ENCODE measurements around the gene CTRL.

Gene CTRL

DNA sequence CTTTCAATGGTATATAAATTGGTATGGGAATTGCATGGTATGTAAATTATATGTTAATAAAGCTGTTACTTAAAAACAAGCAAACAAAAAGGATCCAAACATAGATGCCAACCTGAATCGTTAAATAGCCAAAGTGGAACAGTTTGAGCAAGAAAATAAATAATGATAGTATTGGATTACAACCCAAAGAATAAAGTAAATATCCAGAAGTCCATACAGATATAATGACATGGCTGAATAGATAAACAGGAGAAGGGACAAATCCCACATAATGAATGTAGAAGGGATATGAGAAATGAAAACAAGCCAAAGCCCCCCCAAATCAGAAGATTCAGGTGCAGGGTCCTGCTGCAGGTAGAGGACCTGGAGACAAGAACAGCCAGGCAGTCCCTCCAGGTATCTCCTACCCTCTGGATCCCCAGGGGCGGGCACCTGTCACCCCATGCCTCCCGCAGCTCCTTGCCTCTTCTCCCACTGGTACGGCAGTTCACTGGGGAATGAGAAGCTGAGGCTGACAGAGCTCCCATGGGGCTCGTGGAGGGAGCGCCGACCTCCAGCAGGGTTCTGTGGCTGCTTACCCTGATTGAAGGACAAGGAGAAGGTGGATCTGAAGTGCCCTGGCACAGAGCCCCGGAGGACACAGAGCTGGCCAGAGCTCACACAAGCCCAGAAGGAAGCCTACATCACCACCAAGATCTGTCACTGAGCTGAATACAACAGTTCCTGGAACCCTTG lies 22.1 kb upstream of the CTRL start:
- no peak for TF ChIP-seq EGR1 (IDR thresholded peaks at IDR 0.05)
- TF ChIP-seq, protein P1, sequence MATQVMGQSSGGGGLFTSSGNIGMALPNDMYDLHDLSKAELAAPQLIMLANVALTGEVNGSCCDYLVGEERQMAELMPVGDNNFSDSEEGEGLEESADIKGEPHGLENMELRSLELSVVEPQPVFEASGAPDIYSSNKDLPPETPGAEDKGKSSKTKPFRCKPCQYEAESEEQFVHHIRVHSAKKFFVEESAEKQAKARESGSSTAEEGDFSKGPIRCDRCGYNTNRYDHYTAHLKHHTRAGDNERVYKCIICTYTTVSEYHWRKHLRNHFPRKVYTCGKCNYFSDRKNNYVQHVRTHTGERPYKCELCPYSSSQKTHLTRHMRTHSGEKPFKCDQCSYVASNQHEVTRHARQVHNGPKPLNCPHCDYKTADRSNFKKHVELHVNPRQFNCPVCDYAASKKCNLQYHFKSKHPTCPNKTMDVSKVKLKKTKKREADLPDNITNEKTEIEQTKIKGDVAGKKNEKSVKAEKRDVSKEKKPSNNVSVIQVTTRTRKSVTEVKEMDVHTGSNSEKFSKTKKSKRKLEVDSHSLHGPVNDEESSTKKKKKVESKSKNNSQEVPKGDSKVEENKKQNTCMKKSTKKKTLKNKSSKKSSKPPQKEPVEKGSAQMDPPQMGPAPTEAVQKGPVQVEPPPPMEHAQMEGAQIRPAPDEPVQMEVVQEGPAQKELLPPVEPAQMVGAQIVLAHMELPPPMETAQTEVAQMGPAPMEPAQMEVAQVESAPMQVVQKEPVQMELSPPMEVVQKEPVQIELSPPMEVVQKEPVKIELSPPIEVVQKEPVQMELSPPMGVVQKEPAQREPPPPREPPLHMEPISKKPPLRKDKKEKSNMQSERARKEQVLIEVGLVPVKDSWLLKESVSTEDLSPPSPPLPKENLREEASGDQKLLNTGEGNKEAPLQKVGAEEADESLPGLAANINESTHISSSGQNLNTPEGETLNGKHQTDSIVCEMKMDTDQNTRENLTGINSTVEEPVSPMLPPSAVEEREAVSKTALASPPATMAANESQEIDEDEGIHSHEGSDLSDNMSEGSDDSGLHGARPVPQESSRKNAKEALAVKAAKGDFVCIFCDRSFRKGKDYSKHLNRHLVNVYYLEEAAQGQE (IDR thresholded peaks at IDR 0.05; ENCODE audit: low read depth): no peak
- TF ChIP-seq, protein P2, sequence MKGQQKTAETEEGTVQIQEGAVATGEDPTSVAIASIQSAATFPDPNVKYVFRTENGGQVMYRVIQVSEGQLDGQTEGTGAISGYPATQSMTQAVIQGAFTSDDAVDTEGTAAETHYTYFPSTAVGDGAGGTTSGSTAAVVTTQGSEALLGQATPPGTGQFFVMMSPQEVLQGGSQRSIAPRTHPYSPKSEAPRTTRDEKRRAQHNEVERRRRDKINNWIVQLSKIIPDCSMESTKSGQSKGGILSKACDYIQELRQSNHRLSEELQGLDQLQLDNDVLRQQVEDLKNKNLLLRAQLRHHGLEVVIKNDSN (IDR thresholded peaks at IDR 0.05): no peak
- no peak for TF ChIP-seq TAF1 (IDR thresholded peaks at IDR 0.05; ENCODE audit: low read depth)
- TF ChIP-seq ZBTB7A (IDR thresholded peaks at IDR 0.05; ENCODE audit: low read depth): no peak
- TF ChIP-seq NFIC (IDR thresholded peaks at IDR 0.05): no peak
- no peak for TF ChIP-seq RAD21 (IDR thresholded peaks at IDR 0.05; ENCODE audit: low read depth)
- TF ChIP-seq CEBPB (IDR thresholded peaks at IDR 0.05): no peak
- TF ChIP-seq, protein P3, sequence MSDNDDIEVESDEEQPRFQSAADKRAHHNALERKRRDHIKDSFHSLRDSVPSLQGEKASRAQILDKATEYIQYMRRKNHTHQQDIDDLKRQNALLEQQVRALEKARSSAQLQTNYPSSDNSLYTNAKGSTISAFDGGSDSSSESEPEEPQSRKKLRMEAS (IDR thresholded peaks at IDR 0.05): no peak
- TF ChIP-seq EP300 (IDR thresholded peaks at IDR 0.05; ENCODE audit: borderline replicate concordance): no peak
- no peak for TF ChIP-seq FOXM1 (IDR thresholded peaks at IDR 0.05; ENCODE audit: borderline replicate concordance, low read depth)
- TF ChIP-seq YY1 (IDR thresholded peaks at IDR 0.05; ENCODE audit: low read depth): no peak
- TF ChIP-seq TEAD4 (IDR thresholded peaks at IDR 0.05): no peak
- TF ChIP-seq CREB1 (IDR thresholded peaks at IDR 0.05; ENCODE audit: low read depth): no peak
- TF ChIP-seq TCF12 (IDR thresholded peaks at IDR 0.05; ENCODE audit: low read depth): no peak

DNA sequence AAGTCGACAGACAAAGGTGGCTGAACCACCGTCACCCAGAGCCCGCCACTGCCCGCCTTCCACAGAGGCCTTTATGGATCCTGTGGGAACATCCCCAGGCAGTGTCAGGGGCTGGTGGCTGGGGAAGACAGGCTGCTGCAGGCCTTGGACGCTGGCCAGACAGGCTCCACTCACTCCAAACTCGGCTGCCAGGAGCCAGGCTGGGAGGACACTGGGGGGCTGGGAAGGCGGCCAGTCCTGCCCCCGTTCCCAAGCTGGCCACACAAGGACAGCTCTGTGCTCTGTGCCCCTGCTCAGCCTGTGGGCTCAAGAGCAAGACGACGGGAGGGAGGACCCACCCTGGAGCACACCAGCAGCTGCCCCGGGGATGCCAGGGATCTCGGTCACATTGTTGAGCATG lies 19.8 kb upstream of the CTRL start:
- no peak for TF ChIP-seq ZBTB7A (IDR thresholded peaks at IDR 0.05; ENCODE audit: low read depth)
- TF ChIP-seq NFIC (IDR thresholded peaks at IDR 0.05): no peak
- TF ChIP-seq CEBPB (IDR thresholded peaks at IDR 0.05): no peak
- TF ChIP-seq, protein P2 (IDR thresholded peaks at IDR 0.05): no peak

DNA sequence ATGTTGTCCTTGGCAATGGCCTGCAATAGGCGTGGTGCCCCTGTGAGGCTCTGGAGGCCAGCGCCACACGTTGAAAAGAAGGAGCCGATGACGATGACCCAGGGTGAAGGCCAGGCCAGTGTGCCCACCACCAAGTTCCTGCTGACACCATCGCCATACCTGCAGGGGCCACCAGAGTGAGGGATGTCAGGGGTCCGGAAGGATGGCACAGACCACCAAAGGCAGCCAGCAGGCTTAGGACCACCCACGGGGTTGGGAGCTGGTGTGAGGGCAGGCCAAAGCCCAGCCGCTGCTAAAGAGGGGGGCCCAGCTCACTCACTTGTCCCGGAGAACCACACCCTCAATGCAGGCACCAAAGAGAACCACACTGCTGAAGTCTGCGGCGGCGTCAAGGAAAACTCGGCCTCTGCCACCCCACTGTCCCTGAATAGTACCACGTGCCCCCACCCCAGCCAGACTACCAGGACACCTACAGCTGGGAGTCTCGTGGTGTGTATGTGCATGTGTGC lies 18.7 kb upstream of the CTRL start:
- TF ChIP-seq NFIC (IDR thresholded peaks at IDR 0.05): no peak
- no peak for TF ChIP-seq EP300 (IDR thresholded peaks at IDR 0.05; ENCODE audit: borderline replicate concordance)
- TF ChIP-seq TAF1 (IDR thresholded peaks at IDR 0.05; ENCODE audit: low read depth): no peak
- TF ChIP-seq, protein P2 (IDR thresholded peaks at IDR 0.05): no peak
- TF ChIP-seq CEBPB (IDR thresholded peaks at IDR 0.05): no peak

DNA sequence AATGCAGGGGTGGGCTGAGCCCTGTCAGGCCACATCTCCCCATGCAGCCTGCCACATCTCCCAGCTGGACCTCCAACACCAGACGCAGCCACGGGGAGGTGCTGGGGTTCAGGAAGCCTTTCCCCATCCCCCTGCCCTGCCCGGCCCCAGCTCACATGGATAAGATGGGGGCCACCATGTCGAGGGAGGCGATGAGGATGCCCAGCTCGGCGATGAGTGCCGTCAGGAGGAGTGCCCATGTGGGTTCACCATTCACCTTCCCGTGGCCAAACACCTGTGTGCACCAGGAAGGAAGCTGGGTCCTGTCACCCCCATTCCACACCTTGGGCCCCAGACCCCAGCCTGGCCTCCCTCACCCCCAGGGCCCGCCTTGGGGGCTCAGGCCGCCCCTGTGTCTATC lies 18.0 kb upstream of the CTRL start:
- TF ChIP-seq EP300 (IDR thresholded peaks at IDR 0.05; ENCODE audit: borderline replicate concordance) (no peak), TEAD4 (IDR thresholded peaks at IDR 0.05) (no peak), TAF1 (IDR thresholded peaks at IDR 0.05; ENCODE audit: low read depth) (no peak), RAD21 (IDR thresholded peaks at IDR 0.05; ENCODE audit: low read depth) (no peak), ZBTB7A (IDR thresholded peaks at IDR 0.05; ENCODE audit: low read depth) (no peak), FOXM1 (IDR thresholded peaks at IDR 0.05; ENCODE audit: borderline replicate concordance, low read depth) (no peak), CREB1 (IDR thresholded peaks at IDR 0.05; ENCODE audit: low read depth) (no peak), YY1 (IDR thresholded peaks at IDR 0.05; ENCODE audit: low read depth) (no peak), NFIC (IDR thresholded peaks at IDR 0.05) (no peak), CEBPB (IDR thresholded peaks at IDR 0.05) (no peak)
- TF ChIP-seq, protein P3 (IDR thresholded peaks at IDR 0.05): no peak
- TF ChIP-seq, protein P1 (IDR thresholded peaks at IDR 0.05; ENCODE audit: low read depth): no peak

DNA sequence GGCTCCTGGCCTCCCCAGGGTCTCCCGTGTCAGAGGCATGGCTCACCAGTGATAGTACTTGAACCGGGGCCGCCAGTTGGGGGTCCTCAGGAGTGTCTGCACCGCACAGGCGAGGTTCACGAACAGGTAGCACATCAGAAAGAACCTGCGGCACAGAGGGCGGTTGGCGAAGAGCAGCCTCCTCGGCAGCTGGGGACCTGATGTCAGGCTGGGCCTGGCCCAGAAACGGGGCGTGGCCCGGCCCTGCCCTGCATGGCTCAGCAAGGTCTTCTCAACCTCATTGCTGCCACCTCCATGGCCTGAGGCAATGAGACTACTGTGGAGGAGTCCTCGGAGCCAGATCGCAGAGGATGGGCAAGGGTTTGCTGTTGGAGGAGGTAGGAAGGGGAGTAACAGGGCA lies 16.4 kb upstream of the CTRL start:
- TF ChIP-seq EGR1 (IDR thresholded peaks at IDR 0.05) (no peak), CREB1 (IDR thresholded peaks at IDR 0.05; ENCODE audit: low read depth) (no peak), EP300 (IDR thresholded peaks at IDR 0.05; ENCODE audit: borderline replicate concordance) (no peak), FOXM1 (IDR thresholded peaks at IDR 0.05; ENCODE audit: borderline replicate concordance, low read depth) (no peak), CEBPB (IDR thresholded peaks at IDR 0.05) (no peak), TCF12 (IDR thresholded peaks at IDR 0.05; ENCODE audit: low read depth) (no peak), TEAD4 (IDR thresholded peaks at IDR 0.05) (no peak), NFIC (IDR thresholded peaks at IDR 0.05) (no peak), YY1 (IDR thresholded peaks at IDR 0.05; ENCODE audit: low read depth) (no peak), RAD21 (IDR thresholded peaks at IDR 0.05; ENCODE audit: low read depth) (no peak), TAF1 (IDR thresholded peaks at IDR 0.05; ENCODE audit: low read depth) (no peak), ZBTB7A (IDR thresholded peaks at IDR 0.05; ENCODE audit: low read depth) (no peak)
- TF ChIP-seq, protein P2 (IDR thresholded peaks at IDR 0.05): no peak
- TF ChIP-seq, protein P1 (IDR thresholded peaks at IDR 0.05; ENCODE audit: low read depth): no peak
- TF ChIP-seq, protein P3 (IDR thresholded peaks at IDR 0.05): no peak
